Endothelial cell of umbilical vein (primary cell): Measurements from ENCODE around the gene LILRB3. TPM values are rescaled to one million over a fixed set of nuclear protein-coding genes. Genes with fewer than 3 reads are reported as not detected.

Experiments used
- BruUV-seq: library from RNA; stranded (reverse); fragments of 400-500 nt; replicated peaks from 2 replicates; lab custom pipeline; 2021; lab: Mats Ljungman, UMichigan
- CTCF ChIA-PET: fragments of 300-600, 350-600 bp; sonication (Branson Sonifier 250); formaldehyde crosslinking; loops from one replicate; lab custom pipeline; 2021; ENCODE audit warnings: antibody characterized with exemption, inconsistent platforms; lab: Charles Lee
- POLR2A ChIA-PET: fragments of 300-600, 350-600 bp; sonication (Branson Sonifier 250); formaldehyde crosslinking; loops from one replicate; lab custom pipeline; 2021; ENCODE audit warnings: antibody characterized with exemption, inconsistent platforms; lab: Charles Lee
- DNase-seq: peaks from one replicate; pipeline ENCODE4 v3.0.0-alpha.2; 2011; ENCODE audit warnings: low read depth, low spot score
- FAIRE-seq: peaks from 2 replicates; lab custom pipeline; 2011; peaks lifted over from hg19 to GRCh38; lab: Jason Lieb, UNC
- H2AFZ ChIP-seq: 2 replicates; pipeline ENCODE4 v1.6.0; 2012; ENCODE audit warnings: low read depth, low read length, control low read depth, inconsistent platforms
- H3K27ac ChIP-seq: 2 replicates; pipeline ENCODE4 v1.5.1; 2011; ENCODE audit warnings: low read depth, mild to moderate bottlenecking, control low read depth, low read length, moderate library complexity; ENCODE audit not compliant: insufficient read depth
- H3K27me3 ChIP-seq, 2 experiments: 2 replicates each; pipeline versions ENCODE4 v1.6.0 to v1.6.1; 2011; ENCODE audit warnings: low read length in 2 of 2, mixed read lengths in 1 of 2; ENCODE audit not compliant: control insufficient read depth in 2 of 2, insufficient read depth in 2 of 2
- H3K36me3 ChIP-seq, 2 experiments: 2 replicates in 1 of 2; 3 replicates in 1 of 2; pipeline ENCODE4 v1.5.1; 2011; ENCODE audit warnings: low read length in 2 of 2, mild to moderate bottlenecking in 1 of 2, moderate library complexity in 1 of 2; ENCODE audit not compliant: control insufficient read depth in 2 of 2, insufficient read depth in 2 of 2; ENCODE audit errors: extremely low read depth in 1 of 2
- H3K4me1 ChIP-seq: 3 replicates; pipeline ENCODE4 v1.5.1; 2011; ENCODE audit warnings: mild to moderate bottlenecking, low read length; ENCODE audit not compliant: control insufficient read depth, insufficient read depth; ENCODE audit errors: extremely low read depth
- H3K4me2 ChIP-seq: 2 replicates; pipeline ENCODE4 v1.6.1; 2011; ENCODE audit warnings: low read length, control low read depth, mixed read lengths; ENCODE audit not compliant: insufficient read depth
- H3K4me3 ChIP-seq, 3 experiments: fragments of 200-600 bp in 1 of 3; sonication (generic), shearing (Covaris generic) in 1 of 3; replicated peaks in 1 of 3; 2 replicates each; pipeline ENCODE4 v1.5.1; 2011 to 2016; ENCODE audit warnings: control low read depth in 3 of 3, low read length in 3 of 3, mild to moderate bottlenecking in 2 of 3, inconsistent platforms in 1 of 3, low read depth in 1 of 3, moderate library complexity in 1 of 3; ENCODE audit not compliant: insufficient read depth in 1 of 3
- H3K79me2 ChIP-seq: 2 replicates; pipeline ENCODE4 v1.6.0; 2012; ENCODE audit warnings: low read length, inconsistent platforms; ENCODE audit not compliant: control insufficient read depth, insufficient read depth
- H3K9ac ChIP-seq: replicated peaks from 2 replicates; pipeline ENCODE3; 2011; ENCODE audit warnings: low read length, control low read depth; ENCODE audit not compliant: insufficient read depth; ENCODE audit errors: extremely low read depth
- H3K9me1 ChIP-seq: replicated peaks from 3 replicates; pipeline ENCODE4 v1.6.0; 2011; ENCODE audit warnings: mild to moderate bottlenecking, low read length; ENCODE audit not compliant: control insufficient read depth, insufficient read depth; ENCODE audit errors: extremely low read depth
- H3K9me3 ChIP-seq: replicated peaks from 2 replicates; pipeline ENCODE4 v1.5.1; 2012; ENCODE audit warnings: low read length, inconsistent platforms; ENCODE audit not compliant: control insufficient read depth, insufficient read depth
- H4K20me1 ChIP-seq: replicated peaks from 2 replicates; pipeline ENCODE3; 2011; ENCODE audit warnings: mild to moderate bottlenecking, low read length; ENCODE audit not compliant: control insufficient read depth, insufficient read depth; ENCODE audit errors: extremely low read depth
- EZH2 ChIP-seq: IDR thresholded peaks from 2 replicates; pipeline ENCODE4 v1.6.1; 2012; ENCODE audit warnings: borderline replicate concordance, low read depth, mild to moderate bottlenecking, moderate library complexity, low read length, inconsistent platforms; ENCODE audit not compliant: severe bottlenecking
- FOS ChIP-seq: IDR thresholded peaks from 2 replicates; pipeline ENCODE4 v1.6.1; 2011; ENCODE audit warnings: mild to moderate bottlenecking, low read length, moderate library complexity, borderline replicate concordance; ENCODE audit not compliant: insufficient read depth
- GATA2 ChIP-seq: IDR thresholded peaks from 2 replicates; pipeline ENCODE4 v1.7.0; 2011; ENCODE audit warnings: low read depth, mild to moderate bottlenecking, moderate library complexity, mixed read lengths, low read length; ENCODE audit not compliant: insufficient read length, insufficient read depth
- JUN ChIP-seq: IDR thresholded peaks from 2 replicates; pipeline ENCODE4 v1.6.1; 2011; ENCODE audit warnings: borderline replicate concordance, low read depth; ENCODE audit not compliant: insufficient read length, insufficient read depth
- MYC ChIP-seq: IDR thresholded peaks from one replicate; pipeline ENCODE4 v1.6.1; 2011; ENCODE audit warnings: mild to moderate bottlenecking, low read depth, low read length
- POLR2A ChIP-seq: IDR thresholded peaks from 2 replicates; pipeline ENCODE4 v1.6.1; 2012; ENCODE audit warnings: low read depth, mild to moderate bottlenecking, control low read depth, low read length
- POLR2AphosphoS5 ChIP-seq: IDR thresholded peaks from 2 replicates; pipeline ENCODE4 v1.6.1; 2012; ENCODE audit warnings: low read depth, mild to moderate bottlenecking, control low read depth, low read length, moderate library complexity; ENCODE audit not compliant: insufficient read depth
- dilution Hi-C: fragments of 300-500 bp; cut with MboI; formaldehyde crosslinking; loops from one replicate; pipeline ENCODE4 v1.15.0; 2019; ENCODE audit warnings: low sequenced_read_pairs; ENCODE audit not compliant: extremely low pct_ligation_motif_present
- intact Hi-C: fragments of 100-400 bp; cut with micrococcal nuclease; formaldehyde crosslinking; loops from one replicate; pipeline ENCODE4 v1.10.0; 2022
- polyA plus RNA-seq, 4 experiments: library from polyadenylated mRNA; depleted of rRNA in 3 of 4; stranded (reverse) in 3 of 4; unstranded in 1 of 4; fragments of >200 nt; gene quantifications; 2 replicates each; pipeline versions ENCODE4 v1.2.1 to v1.2.3, GENCODE V29; 2011 to 2012; ENCODE audit warnings: missing spikeins in 1 of 4
- total RNA-seq: library from RNA; stranded (reverse); gene quantifications from 2 replicates; pipeline ENCODE4 v1.2.3, GENCODE V29; 2021
- TF ChIP-seq, protein P1 (sequence below): IDR thresholded peaks from 2 replicates; pipeline ENCODE4 v1.6.1; 2011; ENCODE audit not compliant: insufficient read depth, insufficient read length
- TF ChIP-seq, protein P2 (sequence below), 2 donors: IDR thresholded peaks; 1 replicate in 1 of 2; 2 replicates in 1 of 2; pipeline ENCODE4 v1.5.1; 2011; ENCODE audit warnings: low read length in 2 of 2, mild to moderate bottlenecking in 2 of 2, moderate library complexity in 2 of 2, control low read depth in 1 of 2, inconsistent platforms in 1 of 2, low read depth in 1 of 2; ENCODE audit not compliant: insufficient read depth in 1 of 2; ENCODE audit errors: extremely low read depth in 1 of 2

LILRB3 gene
- total and polyA plus RNA-seq, 2 donors (not counting 3 experiments of a cell fraction or from before 2014, with no cell fraction given), result not detected

DNA sequence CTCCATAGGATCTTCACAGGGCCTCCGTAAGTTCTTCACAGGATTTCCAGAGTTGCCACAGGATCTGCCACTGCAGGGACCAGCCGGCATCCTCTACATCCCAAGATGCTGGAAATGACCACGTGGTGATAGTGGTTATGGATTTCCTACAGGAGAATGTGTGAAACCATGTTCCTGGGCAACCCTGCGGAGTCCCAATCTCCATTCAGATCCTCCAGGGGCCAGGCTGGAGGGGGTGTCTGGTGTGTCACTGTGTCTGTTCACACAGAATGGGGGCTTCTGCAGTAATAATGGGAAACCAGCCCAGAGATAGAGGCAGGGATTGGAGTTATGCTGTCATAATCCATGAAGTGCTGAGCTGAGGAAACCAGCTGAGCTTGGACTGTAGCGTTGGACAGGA is 11.1 kb upstream of the LILRB3 start:
- CTCF ChIA-PET, result interaction anchor here (1.9 kb wide), 1 partner anchor 32 kb away, joined by 8 read pairs; no protein-coding TSS in a partner anchor
- Histone ChIP-seq H3K4me2 (no peak overlapping the region), H2AFZ (no peak overlapping the region), H3K27ac (no peak overlapping the region), H3K4me1 (no peaks in the 10 kb centered on the region), H3K36me3 (no peaks in the 10 kb centered on the region), H3K79me2 (no peaks in the 10 kb centered on the region), H3K27me3 (peaks cover 10 to 21% of the 10 kb centered on the region in 2 experiments), H4K20me1 (no peaks in the 10 kb centered on the region), H3K9me3 (no peaks in the 10 kb centered on the region), H3K9ac (no peak overlapping the region), H3K4me3 (no peak overlapping the region), H3K9me1 (no peaks in the 10 kb centered on the region)
- no peak for FAIRE-seq
- dilution Hi-C loops (no loop called here), intact Hi-C loops (no loop called here)
- TF ChIP-seq JUN (no peak), POLR2AphosphoS5 (no peak), MYC (no peak), EZH2 (no peak), POLR2A (no peak), FOS (no peak), GATA2 (no peak)
- TF ChIP-seq, protein P1, sequence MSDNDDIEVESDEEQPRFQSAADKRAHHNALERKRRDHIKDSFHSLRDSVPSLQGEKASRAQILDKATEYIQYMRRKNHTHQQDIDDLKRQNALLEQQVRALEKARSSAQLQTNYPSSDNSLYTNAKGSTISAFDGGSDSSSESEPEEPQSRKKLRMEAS, result no peak
- TF ChIP-seq, protein P2, sequence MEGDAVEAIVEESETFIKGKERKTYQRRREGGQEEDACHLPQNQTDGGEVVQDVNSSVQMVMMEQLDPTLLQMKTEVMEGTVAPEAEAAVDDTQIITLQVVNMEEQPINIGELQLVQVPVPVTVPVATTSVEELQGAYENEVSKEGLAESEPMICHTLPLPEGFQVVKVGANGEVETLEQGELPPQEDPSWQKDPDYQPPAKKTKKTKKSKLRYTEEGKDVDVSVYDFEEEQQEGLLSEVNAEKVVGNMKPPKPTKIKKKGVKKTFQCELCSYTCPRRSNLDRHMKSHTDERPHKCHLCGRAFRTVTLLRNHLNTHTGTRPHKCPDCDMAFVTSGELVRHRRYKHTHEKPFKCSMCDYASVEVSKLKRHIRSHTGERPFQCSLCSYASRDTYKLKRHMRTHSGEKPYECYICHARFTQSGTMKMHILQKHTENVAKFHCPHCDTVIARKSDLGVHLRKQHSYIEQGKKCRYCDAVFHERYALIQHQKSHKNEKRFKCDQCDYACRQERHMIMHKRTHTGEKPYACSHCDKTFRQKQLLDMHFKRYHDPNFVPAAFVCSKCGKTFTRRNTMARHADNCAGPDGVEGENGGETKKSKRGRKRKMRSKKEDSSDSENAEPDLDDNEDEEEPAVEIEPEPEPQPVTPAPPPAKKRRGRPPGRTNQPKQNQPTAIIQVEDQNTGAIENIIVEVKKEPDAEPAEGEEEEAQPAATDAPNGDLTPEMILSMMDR (IDR thresholded peaks at IDR 0.05; ENCODE audit: extremely low read depth in 1 of 2, insufficient read depth in 1 of 2, low read depth in 1 of 2, low read length in 2 of 2), result no peak
- no TSS peak for BruUV-seq
- POLR2A ChIA-PET, result no interaction called here
- no peak for DNase-seq
